SKM-1 treated with dmso at 0.1 percent for 144 hours (cell line): ENCODE results near the gene RGCC.
"Not testable (repeated sequence)": the region's sequence is repeated elsewhere in the genome, so short reads cannot be mapped to it uniquely, and the experiment has no call there.

Experiments used
- DNase-seq: peaks from one replicate; lab custom pipeline; 2025; ENCODE audit not compliant: unreplicated experiment; lab: John Stamatoyannopoulos, UW

The RGCC gene

GRCh38 chr13:41456768-41457588 lies at the start of gene RGCC:
RGCC (plus strand) TSS chr13:41457550; CDS start chr13:41457708, 158 bp downstream.
- no peak for DNase-seq

GRCh38 chr13:41408121-41408520 lies 49.2 kb upstream of the RGCC start:
- no peak for DNase-seq

GRCh38 chr13:41408746-41409145 lies 48.6 kb upstream of the RGCC start:
- no peak for DNase-seq

GRCh38 chr13:41409611-41410010 lies 47.7 kb upstream of the RGCC start:
- no peak for DNase-seq

GRCh38 chr13:41411060-41411459 lies 46.3 kb upstream of the RGCC start:
- no peak for DNase-seq

GRCh38 chr13:41411522-41411921 lies 45.8 kb upstream of the RGCC start:
- no peak for DNase-seq

GRCh38 chr13:41413872-41414271 lies 43.5 kb upstream of the RGCC start:
- DNase-seq = no peak

GRCh38 chr13:41416276-41416675 lies 41.1 kb upstream of the RGCC start:
- DNase-seq = no peak

- DNase-seq = no peak
These were observed 39.3 kb upstream of the RGCC start for GRCh38 chr13:41418027-41418426.

GRCh38 chr13:41418731-41419130 lies 38.6 kb upstream of the RGCC start:
- no peak for DNase-seq

GRCh38 chr13:41419206-41419605 lies 38.1 kb upstream of the RGCC start:
- DNase-seq = no peak

- DNase-seq = no peak
These were observed 37.2 kb upstream of the RGCC start for GRCh38 chr13:41420146-41420545.

- not testable (repeated sequence) for DNase-seq
These were observed 36.0 kb upstream of the RGCC start for GRCh38 chr13:41421330-41421729.

GRCh38 chr13:41421983-41422382 lies 35.4 kb upstream of the RGCC start:
- DNase-seq = not testable (repeated sequence)

- DNase-seq = not testable (repeated sequence)
These were observed 34.1 kb upstream of the RGCC start for GRCh38 chr13:41423259-41423658.

GRCh38 chr13:41424675-41425074 lies 32.7 kb upstream of the RGCC start:
- DNase-seq = not testable (repeated sequence)

- DNase-seq = no peak
These were observed 31.3 kb upstream of the RGCC start for GRCh38 chr13:41426047-41426446.

GRCh38 chr13:41427666-41428065 lies 29.7 kb upstream of the RGCC start:
- no peak for DNase-seq

- no peak for DNase-seq
These were observed 29.2 kb upstream of the RGCC start for GRCh38 chr13:41428155-41428554.

- DNase-seq = not testable (repeated sequence)
These were observed 23.3 kb upstream of the RGCC start for GRCh38 chr13:41434030-41434429.

- DNase-seq = no peak
These were observed 22.4 kb upstream of the RGCC start for GRCh38 chr13:41434831-41435520.

- DNase-seq = no peak
These were observed 13.4 kb upstream of the RGCC start for GRCh38 chr13:41443969-41444368.
